Naive thymus-derived CD8-positive, alpha-beta T cell (primary cell): ENCODE data around the gene CIDEB. TPM values are rescaled to one million over a fixed set of nuclear protein-coding genes. Genes with fewer than 3 reads are reported as not detected.
"Not testable (repeated sequence)": the region's sequence is repeated elsewhere in the genome, so short reads cannot be mapped to it uniquely, and the experiment has no call there.

Experiments used
- ATAC-seq, 2 donors: fragments of 150-1000 bp; cut with Tn5 transposase in 1 of 2; sonication (Bioruptor Pico), chemical (Tn5 transposase) in 1 of 2; 1 replicate in 1 of 2; 2 replicates in 1 of 2; pipeline ENCODE4 v1.10.0; 2021; ENCODE audit warnings: mild to moderate bottlenecking in 2 of 2, moderate library complexity in 2 of 2
- POLR2A ChIA-PET: fragments of 350-600 bp; sonication (Branson Sonifier 250); formaldehyde crosslinking; loops from one replicate; lab custom pipeline; 2021; ENCODE audit warnings: antibody characterized with exemption; lab: Charles Lee
- DNase-seq, 10 donors: peaks; one replicate each; pipeline versions ENCODE4 v3.0.0 to v3.0.0-alpha.2; 2020 to 2022
- H3K27ac Mint-ChIP-seq, 10 donors: one replicate each; pipeline ENCODE4 v1.8.0; 2020 to 2022; ENCODE audit warnings: mild to moderate bottlenecking in 10 of 10, mixed read lengths in 10 of 10, moderate library complexity in 4 of 10, inconsistent platforms in 1 of 10
- H3K27me3 Mint-ChIP-seq, 5 donors: one replicate each; pipeline ENCODE4 v1.8.0; 2021 to 2022; ENCODE audit warnings: mixed read lengths in 5 of 5
- H3K36me3 Mint-ChIP-seq, 3 donors: one replicate each; pipeline ENCODE4 v1.8.0; 2020 to 2022; ENCODE audit warnings: mixed read lengths in 3 of 3, mild to moderate bottlenecking in 2 of 3, inconsistent platforms in 1 of 3
- H3K4me1 Mint-ChIP-seq, 4 donors: one replicate each; pipeline ENCODE4 v1.8.0; 2021 to 2022; ENCODE audit warnings: mixed read lengths in 4 of 4
- H3K4me3 Mint-ChIP-seq, 10 donors: one replicate each; pipeline ENCODE4 v1.8.0; 2020 to 2022; ENCODE audit warnings: mild to moderate bottlenecking in 10 of 10, mixed read lengths in 10 of 10, moderate library complexity in 6 of 10, inconsistent platforms in 1 of 10
- H3K9me3 Mint-ChIP-seq, 9 donors: one replicate each; pipeline ENCODE4 v1.8.0; 2020 to 2022; ENCODE audit warnings: mixed read lengths in 9 of 9, mild to moderate bottlenecking in 3 of 9, inconsistent platforms in 1 of 9, moderate library complexity in 1 of 9
- polyA plus RNA-seq, 3 donors: library from polyadenylated mRNA; unstranded; fragments of 300-500 nt; fragmentation: Illumina TruSeq; gene quantifications; one replicate each; pipeline ENCODE4 v1.2.3, GENCODE V29; 2021
- total RNA-seq, 8 experiments: library from RNA in 2 of 8; stranded (reverse) in 2 of 8; gene quantifications; one replicate each; pipeline ENCODE4 v1.2.3 and lab custom pipeline; 2021 to 2026

CIDEB gene
- total RNA-seq = 10 to 100 TPM; 12.2 to 15.5 TPM
- 10 to 100 TPM in 2 of 3 donors, 1 to 10 TPM in 1; 8.6 to 16.1 (median 13.2) TPM for polyA plus RNA-seq
- total RNA-seq (lab: John Stamatoyannopoulos, UW) = 6.1 to 13.9 (median 8.9) reads per million in 6 experiments

- no peaks in the 10 kb centered on the region for H3K27me3 Mint-ChIP-seq
- peaks cover 0 to 54% (median 25%) of the 10 kb centered on the region in 3 donors for H3K36me3 Mint-ChIP-seq
- POLR2A ChIA-PET = interaction anchor here (0.5 to 8.2 kb wide), 9 partner anchors 7 to 1720 kb away, joined by 3 to 67 read pairs (median 3); partner anchors contain the start of genes DHRS1, NOP9, TINF2 and TM9SF1
- peak within 1 kb of the TSS in 5 of 10 donors; percentile 1 to 42 (median 9) for H3K4me3 Mint-ChIP-seq
- DNase-seq (peak; percentile 35 to 75 (median 58)), ATAC-seq (no peak)
- H3K9me3 Mint-ChIP-seq = no peaks in the 10 kb centered on the region
- H3K4me1 Mint-ChIP-seq = peaks cover 27 to 53% (median 47%) of the 10 kb centered on the region in 4 donors
- H3K27ac Mint-ChIP-seq = peak within 1 kb of the TSS in 9 of 10 donors; percentile 35 to 88 (median 64)
These were observed at the start of gene CIDEB for GRCh38 chr14:24307575-24308341. TSS of gene CIDEB (minus strand) at chr14:24307977. CDS start at chr14:24307858, 119 bp downstream.

- H3K27me3 Mint-ChIP-seq = peaks cover 7 to 30% (median 25%) of the 10 kb centered on the region in 5 donors
- DNase-seq (no peak), ATAC-seq (no peak)
- POLR2A ChIA-PET = no interaction called here
- peaks cover 0 to 12% (median 0%) of the 10 kb centered on the region in 9 donors for H3K9me3 Mint-ChIP-seq
- H3K27ac Mint-ChIP-seq = no peak overlapping the region
- no peaks in the 10 kb centered on the region for H3K4me1 Mint-ChIP-seq
- H3K4me3 Mint-ChIP-seq = no peak overlapping the region
- peaks cover 0 to 8% (median 5%) of the 10 kb centered on the region in 3 donors for H3K36me3 Mint-ChIP-seq
These were observed 48.4 kb upstream of the CIDEB start for GRCh38 chr14:24356208-24356607.

- Mint-ChIP-seq H3K4me3 (no peak overlapping the region), H3K4me1 (no peaks in the 10 kb centered on the region), H3K27me3 (peaks cover 11 to 41% (median 33%) of the 10 kb centered on the region in 5 donors), H3K27ac (no peak overlapping the region), H3K36me3 (peaks cover 0 to 3% (median 0%) of the 10 kb centered on the region in 3 donors), H3K9me3 (peaks cover 0 to 3% (median 0%) of the 10 kb centered on the region in 9 donors)
- POLR2A ChIA-PET = no interaction called here
- ATAC-seq (no peak), DNase-seq (no peak)
These were observed 47.2 kb upstream of the CIDEB start for GRCh38 chr14:24355009-24355408.

- POLR2A ChIA-PET, DNase-seq, H3K4me3 Mint-ChIP-seq, H3K27ac Mint-ChIP-seq, H3K36me3 Mint-ChIP-seq, H3K4me1 Mint-ChIP-seq, ATAC-seq, H3K9me3 Mint-ChIP-seq: not testable (repeated sequence)
- peaks cover 17 to 45% (median 38%) of the 10 kb centered on the region in 5 donors for H3K27me3 Mint-ChIP-seq
These were observed 46.7 kb upstream of the CIDEB start for GRCh38 chr14:24354482-24354825.

GRCh38 chr14:24353559-24354481, 46.0 kb upstream of the CIDEB start:
- DNase-seq (no peak), ATAC-seq (no peak)
- H3K27ac Mint-ChIP-seq = no peak overlapping the region
- H3K27me3 Mint-ChIP-seq = peaks cover 19 to 47% (median 43%) of the 10 kb centered on the region in 5 donors
- no peaks in the 10 kb centered on the region for H3K4me1 Mint-ChIP-seq
- no peak overlapping the region for H3K4me3 Mint-ChIP-seq
- H3K9me3 Mint-ChIP-seq = no peaks in the 10 kb centered on the region
- H3K36me3 Mint-ChIP-seq = no peaks in the 10 kb centered on the region
- POLR2A ChIA-PET = no interaction called here

- no peak overlapping the region for H3K27ac Mint-ChIP-seq
- DNase-seq (no peak), ATAC-seq (no peak)
- no peaks in the 10 kb centered on the region for H3K36me3 Mint-ChIP-seq
- H3K4me3 Mint-ChIP-seq = no peak overlapping the region
- H3K4me1 Mint-ChIP-seq = no peaks in the 10 kb centered on the region
- H3K9me3 Mint-ChIP-seq = no peaks in the 10 kb centered on the region
- POLR2A ChIA-PET = no interaction called here
- peaks cover 27 to 57% (median 47%) of the 10 kb centered on the region in 5 donors for H3K27me3 Mint-ChIP-seq
These were observed 43.7 kb upstream of the CIDEB start for GRCh38 chr14:24351517-24351916.

GRCh38 chr14:24349742-24350141, 42.0 kb upstream of the CIDEB start:
- no peaks in the 10 kb centered on the region for H3K36me3 Mint-ChIP-seq
- POLR2A ChIA-PET = interaction anchor here (0.6 kb wide), 1 partner anchor 315 kb away, joined by 3 read pairs; no protein-coding TSS in a partner anchor
- H3K4me3 Mint-ChIP-seq = no peak overlapping the region
- DNase-seq (no peak), ATAC-seq (no peak)
- H3K27me3 Mint-ChIP-seq = peaks cover 32 to 64% (median 56%) of the 10 kb centered on the region in 5 donors
- H3K9me3 Mint-ChIP-seq = no peaks in the 10 kb centered on the region
- H3K27ac Mint-ChIP-seq = no peak overlapping the region
- no peaks in the 10 kb centered on the region for H3K4me1 Mint-ChIP-seq

GRCh38 chr14:24348186-24348585, 40.4 kb upstream of the CIDEB start:
- H3K27ac Mint-ChIP-seq = no peak overlapping the region
- H3K4me3 Mint-ChIP-seq = no peak overlapping the region
- no peak for ATAC-seq
- POLR2A ChIA-PET = no interaction called here
- H3K4me1 Mint-ChIP-seq = no peaks in the 10 kb centered on the region
- DNase-seq = no peak
- no peaks in the 10 kb centered on the region for H3K9me3 Mint-ChIP-seq
- no peaks in the 10 kb centered on the region for H3K36me3 Mint-ChIP-seq
- H3K27me3 Mint-ChIP-seq = peaks cover 32 to 65% (median 54%) of the 10 kb centered on the region in 5 donors

- H3K27ac Mint-ChIP-seq = peak overlapping the region in 1 of 10 donors; percentile 34
- DNase-seq (no peak), ATAC-seq (no peak)
- no peaks in the 10 kb centered on the region for H3K4me1 Mint-ChIP-seq
- POLR2A ChIA-PET = interaction anchor here (0.6 to 1.1 kb wide), 2 partner anchors 16 to 911 kb away, joined by 3 to 4 read pairs; no protein-coding TSS in a partner anchor
- peaks cover 27 to 58% (median 43%) of the 10 kb centered on the region in 5 donors for H3K27me3 Mint-ChIP-seq
- H3K9me3 Mint-ChIP-seq = no peaks in the 10 kb centered on the region
- H3K4me3 Mint-ChIP-seq = no peak overlapping the region
- H3K36me3 Mint-ChIP-seq = no peaks in the 10 kb centered on the region
These were observed 39.4 kb upstream of the CIDEB start for GRCh38 chr14:24347134-24347533.

- DNase-seq (no peak), ATAC-seq (no peak)
- no peak overlapping the region for H3K27ac Mint-ChIP-seq
- peaks cover 8 to 30% (median 19%) of the 10 kb centered on the region in 5 donors for H3K27me3 Mint-ChIP-seq
- no peaks in the 10 kb centered on the region for H3K36me3 Mint-ChIP-seq
- no peaks in the 10 kb centered on the region for H3K9me3 Mint-ChIP-seq
- POLR2A ChIA-PET = interaction anchor here (2.3 kb wide), 1 partner anchor 86 kb away, joined by 7 read pairs; the partner anchor contains the start of genes CBLN3 and KHNYN
- peak overlapping the region in 1 of 10 donors; percentile 34 for H3K4me3 Mint-ChIP-seq
- H3K4me1 Mint-ChIP-seq = peaks cover 5 to 10% (median 9%) of the 10 kb centered on the region in 4 donors
These were observed 36.3 kb upstream of the CIDEB start for GRCh38 chr14:24343795-24344660.

GRCh38 chr14:24342889-24343288, 35.1 kb upstream of the CIDEB start:
- DNase-seq = no peak
- Mint-ChIP-seq H3K4me3 (no peak overlapping the region), H3K27me3 (peaks cover 5 to 29% (median 13%) of the 10 kb centered on the region in 5 donors), H3K4me1 (peaks cover 8 to 20% (median 18%) of the 10 kb centered on the region in 4 donors), H3K27ac (no peak overlapping the region), H3K9me3 (no peaks in the 10 kb centered on the region), H3K36me3 (peaks cover 0 to 8% (median 0%) of the 10 kb centered on the region in 3 donors)
- POLR2A ChIA-PET = interaction anchor here (7.0 kb wide), 1 partner anchor 88 kb away, joined by 53 read pairs; the partner anchor contains the start of genes CBLN3 and KHNYN
- ATAC-seq = no peak
